ENCODE data around the gene LZTR1. TPM values are rescaled to one million over a fixed set of nuclear protein-coding genes. Genes with fewer than 3 reads are reported as not detected.

LZTR1 gene
- total and polyA plus RNA-seq, 2 experiments from 2014 or later = 9.2 to 39.9 TPM

GRCh38 chr22:20989323-20990138, 7.4 kb downstream of the LZTR1 start:
- no peak for DNase-seq (ENCODE audit: low spot score)
- Histone ChIP-seq H3K4me1 (ENCODE audit: insufficient read depth) (no peaks in the 10 kb centered on the region), H4K20me1 (replicated peaks; ENCODE audit: insufficient read depth) (no peaks in the 10 kb centered on the region), H2AFZ (no peak overlapping the region), H3K27ac (ENCODE audit: low read depth) (no peak overlapping the region), H3K4me3 (no peak overlapping the region), H3K9me2 (ENCODE audit: insufficient read depth) (no peaks in the 10 kb centered on the region), H3F3A (replicated peaks; ENCODE audit: low read depth) (no peaks in the 10 kb centered on the region), H3K79me2 (replicated peaks; ENCODE audit: insufficient read depth) (no peaks in the 10 kb centered on the region), H3K36me3 (ENCODE audit: insufficient read depth) (no peaks in the 10 kb centered on the region), H3K4me2 (no peak overlapping the region), H3K27me3 (ENCODE audit: insufficient read depth) (no peaks in the 10 kb centered on the region)
- Mint-ChIP-seq H3K9me3 (no peaks in the 10 kb centered on the region), H3K4me1 (no peaks in the 10 kb centered on the region; the same call in 2 of the 3 replicates), H3K27me3 (ENCODE audit: insufficient read depth, low read depth, poor library complexity) (peaks cover 1% of the 10 kb centered on the region), H3K4me3 (no peak overlapping the region), H3K36me3 (ENCODE audit: low read depth) (peaks cover 6% of the 10 kb centered on the region; the same call in 1 of the 3 replicates), H3K27ac (no peak overlapping the region)
- no peak for TF ChIP-seq CREB1 (CRISPR knock-in tag; IDR thresholded peaks at IDR 0.05; ENCODE audit: low read depth)
- ATAC-seq = no peak

GRCh38 chr22:20990184-20991180, 8.4 kb downstream of the LZTR1 start:
- Mint-ChIP-seq H3K36me3 (ENCODE audit: low read depth) (peaks cover 8% of the 10 kb centered on the region; the same call in 1 of the 3 replicates), H3K27ac (no peak overlapping the region), H3K4me1 (no peaks in the 10 kb centered on the region; the same call in 2 of the 3 replicates)
- TF ChIP-seq POLR2AphosphoS5 (IDR thresholded peaks at IDR 0.05; ENCODE audit: low read depth) (no peak), NANOG (IDR thresholded peaks at IDR 0.05; ENCODE audit: borderline replicate concordance) (no peak), ZNF462 (CRISPR knock-in tag; IDR thresholded peaks at IDR 0.05) (no peak), EZH2phosphoT487 (IDR thresholded peaks at IDR 0.05; ENCODE audit: unreplicated experiment) (no peak), REST (IDR thresholded peaks at IDR 0.05; ENCODE audit: unreplicated experiment) (no peak), ETS1 (IDR thresholded peaks at IDR 0.05) (no peak), ZNF114 (CRISPR knock-in tag; IDR thresholded peaks at IDR 0.05) (no peak)

More at GRCh38 chr22:20990184-20991180, 8.4 kb downstream of the LZTR1 start:
- Histone ChIP-seq H3K36me3 (ENCODE audit: insufficient read depth) (no peaks in the 10 kb centered on the region), H2AFZ (no peak overlapping the region), H3K4me3 (no peak overlapping the region), H3K27me3 (ENCODE audit: insufficient read depth) (no peaks in the 10 kb centered on the region), H3K79me2 (replicated peaks; ENCODE audit: insufficient read depth) (no peaks in the 10 kb centered on the region), H3K4me2 (no peak overlapping the region), H3K4me1 (ENCODE audit: insufficient read depth) (no peaks in the 10 kb centered on the region), H3K27ac (ENCODE audit: low read depth) (no peak overlapping the region), H3F3A (replicated peaks; ENCODE audit: low read depth) (no peaks in the 10 kb centered on the region), H4K20me1 (replicated peaks; ENCODE audit: insufficient read depth) (no peaks in the 10 kb centered on the region), H3K9me2 (ENCODE audit: insufficient read depth) (no peaks in the 10 kb centered on the region)
- no peak overlapping the region for H3K4me3 Mint-ChIP-seq
- H3K27me3 Mint-ChIP-seq (ENCODE audit: insufficient read depth, low read depth, poor library complexity) = peaks cover 5% of the 10 kb centered on the region
- no peaks in the 10 kb centered on the region for H3K9me3 Mint-ChIP-seq
- ATAC-seq = no peak
- DNase-seq (ENCODE audit: low spot score) = no peak
